Measurements from ENCODE around the gene NAA10.

DNA sequence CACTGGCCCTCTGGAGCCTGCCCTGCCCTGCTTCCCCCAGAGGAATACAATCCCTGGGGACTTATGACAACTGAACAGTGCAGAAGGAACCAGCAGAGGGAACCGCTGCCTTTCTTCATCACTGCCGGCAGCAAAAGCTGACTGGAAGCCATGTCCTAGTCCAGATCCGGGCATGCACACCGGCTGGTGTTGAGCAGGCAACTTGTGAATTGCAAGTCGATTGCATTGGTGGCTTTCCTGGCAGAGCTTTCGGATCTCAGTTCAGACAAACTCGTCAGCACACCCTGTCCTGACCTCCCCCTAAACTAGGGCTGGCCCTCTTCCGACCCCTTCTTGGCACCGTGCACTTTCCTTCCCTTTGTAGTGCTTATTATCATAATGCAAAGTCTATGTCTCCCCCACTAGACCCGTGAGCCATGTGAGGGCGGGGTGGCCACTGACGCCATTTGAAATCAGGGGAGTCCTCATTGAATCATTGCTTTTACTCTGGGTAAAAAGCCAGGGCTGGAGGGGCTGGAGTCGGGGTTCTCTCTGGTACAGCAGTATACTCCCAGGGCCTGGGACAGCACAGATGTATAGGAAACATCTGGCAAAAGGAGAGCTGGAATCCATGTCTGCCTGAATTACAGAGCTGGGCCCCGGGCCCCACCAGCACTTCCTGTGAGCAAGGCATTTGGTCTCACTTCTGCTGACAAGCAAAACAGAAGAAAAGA is 10.5 kb downstream of the NAA10 start:
- TF ChIP-seq, protein P1, sequence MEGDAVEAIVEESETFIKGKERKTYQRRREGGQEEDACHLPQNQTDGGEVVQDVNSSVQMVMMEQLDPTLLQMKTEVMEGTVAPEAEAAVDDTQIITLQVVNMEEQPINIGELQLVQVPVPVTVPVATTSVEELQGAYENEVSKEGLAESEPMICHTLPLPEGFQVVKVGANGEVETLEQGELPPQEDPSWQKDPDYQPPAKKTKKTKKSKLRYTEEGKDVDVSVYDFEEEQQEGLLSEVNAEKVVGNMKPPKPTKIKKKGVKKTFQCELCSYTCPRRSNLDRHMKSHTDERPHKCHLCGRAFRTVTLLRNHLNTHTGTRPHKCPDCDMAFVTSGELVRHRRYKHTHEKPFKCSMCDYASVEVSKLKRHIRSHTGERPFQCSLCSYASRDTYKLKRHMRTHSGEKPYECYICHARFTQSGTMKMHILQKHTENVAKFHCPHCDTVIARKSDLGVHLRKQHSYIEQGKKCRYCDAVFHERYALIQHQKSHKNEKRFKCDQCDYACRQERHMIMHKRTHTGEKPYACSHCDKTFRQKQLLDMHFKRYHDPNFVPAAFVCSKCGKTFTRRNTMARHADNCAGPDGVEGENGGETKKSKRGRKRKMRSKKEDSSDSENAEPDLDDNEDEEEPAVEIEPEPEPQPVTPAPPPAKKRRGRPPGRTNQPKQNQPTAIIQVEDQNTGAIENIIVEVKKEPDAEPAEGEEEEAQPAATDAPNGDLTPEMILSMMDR (IDR thresholded peaks at IDR 0.05) = peak in 4 of 6 experiments; percentile 26 to 37 (median 33)
- peak; percentile 16 to 68 for TF ChIP-seq POLR2AphosphoS5 (IDR thresholded peaks at IDR 0.05)
- TF ChIP-seq POLR2A (IDR thresholded peaks at IDR 0.05) = peak in 1 of 4 donors; percentile 16
